ENCODE measurements around the gene MYL12A.

MYL12A gene

GRCh38 chr18:3225588-3225987, 22.0 kb upstream of the MYL12A start:
- no peak for DNase-seq

GRCh38 chr18:3226048-3226447, 21.6 kb upstream of the MYL12A start:
- DNase-seq, result no peak

- no peak for DNase-seq
Observed at GRCh38 chr18:3230401-3231334, 16.9 kb upstream of the MYL12A start.

GRCh38 chr18:3233004-3233403, 14.6 kb upstream of the MYL12A start:
- DNase-seq, result no peak

- DNase-seq, result no peak
Observed at GRCh38 chr18:3233433-3234168, 14.0 kb upstream of the MYL12A start.

GRCh38 chr18:3234457-3234856, 13.1 kb upstream of the MYL12A start:
- DNase-seq, result no peak

- no peak for DNase-seq
Observed at GRCh38 chr18:3235846-3236245, 11.8 kb upstream of the MYL12A start.

- no peak for DNase-seq
Observed at GRCh38 chr18:3236470-3236869, 11.1 kb upstream of the MYL12A start.

- no peak for DNase-seq
Observed at GRCh38 chr18:3238742-3239141, 8.9 kb upstream of the MYL12A start.

- no peak for DNase-seq
Observed at GRCh38 chr18:3245185-3245564, 2.4 kb upstream of the MYL12A start.

- DNase-seq, result peak; percentile 62 to 82 (median 65)
Observed at GRCh38 chr18:3245853-3246634, 1.6 kb upstream of the MYL12A start.

- peak in 1 of 3 experiments; percentile 32 for DNase-seq
Observed at GRCh38 chr18:3246635-3247239, 864 bp upstream of the MYL12A start.

GRCh38 chr18:3248062-3248657, 559 bp downstream of the MYL12A start:
- no peak for DNase-seq

GRCh38 chr18:3248658-3249359, 1.2 kb downstream of the MYL12A start:
- peak in 1 of 3 experiments; percentile 46 for DNase-seq

- DNase-seq, result no peak
Observed at GRCh38 chr18:3250237-3251107, 2.9 kb downstream of the MYL12A start.

GRCh38 chr18:3251249-3251962, 3.8 kb downstream of the MYL12A start:
- no peak for DNase-seq

GRCh38 chr18:3251963-3252277, 4.3 kb downstream of the MYL12A start:
- DNase-seq, result no peak

GRCh38 chr18:3252843-3253242, 5.2 kb downstream of the MYL12A start:
- no peak for DNase-seq

GRCh38 chr18:3254725-3255124, 7.1 kb downstream of the MYL12A start:
- no peak for DNase-seq

- no peak for DNase-seq
Observed at GRCh38 chr18:3255611-3256165, 8.1 kb downstream of the MYL12A start.

Measured in NCI-H1417 (cell line).